Vagina (tissue), 2 donors: ENCODE results near the gene DLST. TPM values are rescaled to one million over a fixed set of nuclear protein-coding genes. Genes with fewer than 3 reads are reported as not detected.

ENCODE experiments used
- DNase-seq, 2 donors: peaks; one replicate each; pipeline ENCODE4 v3.0.0-alpha.2; 2017; ENCODE audit errors: extremely low spot score in 2 of 2
- H3K27ac ChIP-seq: fragments of 200-600 bp; sonication (generic); one replicate; pipeline ENCODE4 v1.5.1; 2019
- H3K27me3 ChIP-seq: fragments of 200-600 bp; sonication (generic); one replicate; pipeline ENCODE4 v1.5.1; 2019
- H3K36me3 ChIP-seq, 2 donors: fragments of 200-600 bp; sonication (generic); one replicate each; pipeline ENCODE4 v1.5.1; 2017 to 2019
- H3K4me1 ChIP-seq: fragments of 200-600 bp; sonication (generic); one replicate; pipeline ENCODE4 v1.5.1; 2019
- H3K4me3 ChIP-seq, 2 donors: fragments of 200-600 bp; sonication (generic); 1 replicate in 1 of 2; 2 replicates in 1 of 2; pipeline ENCODE4 v1.5.1; 2016 to 2019
- H3K9me3 ChIP-seq: fragments of 200-600 bp; sonication (generic); one replicate; pipeline ENCODE4 v1.5.1; 2019
- POLR2A ChIP-seq, 2 donors: fragments of 450-650 bp; IDR thresholded peaks; one replicate each; pipeline ENCODE4 v1.6.1; 2017; ENCODE audit warnings: antibody characterized with exemption in 2 of 2, mild to moderate bottlenecking in 2 of 2, moderate library complexity in 2 of 2
- POLR2AphosphoS5 ChIP-seq, 2 donors: sonication (generic); formaldehyde crosslinking; IDR thresholded peaks; one replicate each; pipeline ENCODE4 v1.9.0; 2017; ENCODE audit warnings: antibody characterized with exemption in 2 of 2, mild to moderate bottlenecking in 2 of 2, low read depth in 1 of 2; ENCODE audit not compliant: insufficient read depth in 1 of 2
- intact Hi-C: fragments of 100-400 bp; cut with DNase I; formaldehyde crosslinking; loops from one replicate; pipeline ENCODE4 v1.15.1; 2023
- total RNA-seq: library from RNA; depleted of rRNA; stranded (reverse); fragments of >200 nt; gene quantifications from one replicate; pipeline ENCODE4 v1.2.3, GENCODE V29; 2016
- TF ChIP-seq, protein P1 (sequence below), 3 experiments: fragments of 450-650 bp in 2 of 3; fragments of 200-600 bp in 1 of 3; sonication (generic) in 1 of 3; IDR thresholded peaks; one replicate each; pipeline ENCODE4 v1.5.1; 2017 to 2019; ENCODE audit warnings: antibody characterized with exemption in 3 of 3, mild to moderate bottlenecking in 2 of 3, moderate library complexity in 2 of 3

Gene DLST
- total RNA-seq, 1 donor from 2014 or later = 109 TPM

DNA sequence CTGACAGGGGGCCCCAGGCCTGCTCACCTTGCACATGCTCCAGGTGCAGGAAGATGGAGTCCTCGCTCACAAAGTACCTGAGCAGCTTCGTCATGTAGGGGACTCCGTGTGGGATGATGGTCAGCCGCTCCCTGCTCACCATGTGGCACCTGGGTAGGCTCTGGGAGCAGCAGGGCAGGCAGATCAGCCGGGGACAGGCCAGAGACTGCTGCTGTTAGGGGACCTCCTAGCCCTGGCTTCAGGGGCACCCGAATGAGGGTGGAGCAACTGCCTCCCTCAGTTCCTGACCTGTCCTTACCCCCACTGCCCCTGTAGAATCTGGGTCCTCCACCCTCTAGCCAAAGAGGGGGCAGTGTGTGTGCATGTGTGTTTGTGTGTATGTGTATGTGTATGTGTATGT is 29.5 kb downstream of the DLST start:
- no peaks in the 10 kb centered on the region for H3K36me3 ChIP-seq
- H3K9me3 ChIP-seq = no peaks in the 10 kb centered on the region
- H3K27ac ChIP-seq = no peak overlapping the region
- H3K27me3 ChIP-seq = no peaks in the 10 kb centered on the region
- H3K4me1 ChIP-seq = peaks cover 36% of the 10 kb centered on the region
- intact Hi-C loops = loop anchor here (10.0 kb wide), 1 partner anchor 174 kb away; no protein-coding TSS in a partner anchor
- DNase-seq = no peak
- H3K4me3 ChIP-seq = no peak overlapping the region
- TF ChIP-seq, protein P1, sequence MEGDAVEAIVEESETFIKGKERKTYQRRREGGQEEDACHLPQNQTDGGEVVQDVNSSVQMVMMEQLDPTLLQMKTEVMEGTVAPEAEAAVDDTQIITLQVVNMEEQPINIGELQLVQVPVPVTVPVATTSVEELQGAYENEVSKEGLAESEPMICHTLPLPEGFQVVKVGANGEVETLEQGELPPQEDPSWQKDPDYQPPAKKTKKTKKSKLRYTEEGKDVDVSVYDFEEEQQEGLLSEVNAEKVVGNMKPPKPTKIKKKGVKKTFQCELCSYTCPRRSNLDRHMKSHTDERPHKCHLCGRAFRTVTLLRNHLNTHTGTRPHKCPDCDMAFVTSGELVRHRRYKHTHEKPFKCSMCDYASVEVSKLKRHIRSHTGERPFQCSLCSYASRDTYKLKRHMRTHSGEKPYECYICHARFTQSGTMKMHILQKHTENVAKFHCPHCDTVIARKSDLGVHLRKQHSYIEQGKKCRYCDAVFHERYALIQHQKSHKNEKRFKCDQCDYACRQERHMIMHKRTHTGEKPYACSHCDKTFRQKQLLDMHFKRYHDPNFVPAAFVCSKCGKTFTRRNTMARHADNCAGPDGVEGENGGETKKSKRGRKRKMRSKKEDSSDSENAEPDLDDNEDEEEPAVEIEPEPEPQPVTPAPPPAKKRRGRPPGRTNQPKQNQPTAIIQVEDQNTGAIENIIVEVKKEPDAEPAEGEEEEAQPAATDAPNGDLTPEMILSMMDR (IDR thresholded peaks at IDR 0.05) = no peak
- TF ChIP-seq POLR2A (IDR thresholded peaks at IDR 0.05) (no peak), POLR2AphosphoS5 (IDR thresholded peaks at IDR 0.05; ENCODE audit: insufficient read depth in 1 of 2, low read depth in 1 of 2) (no peak)

DNA sequence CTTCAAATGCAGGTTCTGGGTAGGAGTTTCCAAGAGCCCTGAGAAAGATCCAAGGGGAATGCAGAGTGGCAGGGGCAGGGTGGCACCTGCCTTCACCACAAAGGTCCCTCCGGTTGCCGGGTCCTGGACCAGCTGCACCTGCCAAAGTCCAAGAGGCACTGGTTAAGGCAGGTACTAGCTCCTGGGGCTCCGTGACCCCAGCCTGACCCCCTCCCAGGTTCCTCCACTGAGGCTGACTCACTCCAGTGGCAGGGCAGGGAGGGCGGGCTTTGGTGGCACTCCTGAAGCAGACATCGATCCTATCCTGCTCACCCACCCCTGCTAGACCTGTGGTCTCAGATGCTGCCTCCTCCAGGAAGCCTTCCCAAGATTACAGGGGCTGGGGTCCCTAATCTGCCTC is 30.0 kb downstream of the DLST start:
- Histone ChIP-seq H3K4me1 (peaks cover 39% of the 10 kb centered on the region), H3K27ac (no peak overlapping the region), H3K27me3 (no peaks in the 10 kb centered on the region), H3K4me3 (no peak overlapping the region), H3K36me3 (no peaks in the 10 kb centered on the region), H3K9me3 (no peaks in the 10 kb centered on the region)
- no peak for DNase-seq
- intact Hi-C loops = loop anchor here (10.0 kb wide), 1 partner anchor 173 kb away; no protein-coding TSS in a partner anchor
- TF ChIP-seq POLR2AphosphoS5 (IDR thresholded peaks at IDR 0.05; ENCODE audit: insufficient read depth in 1 of 2, low read depth in 1 of 2) (no peak), POLR2A (IDR thresholded peaks at IDR 0.05) (no peak)
- TF ChIP-seq, protein P1 (IDR thresholded peaks at IDR 0.05) = no peak

DNA sequence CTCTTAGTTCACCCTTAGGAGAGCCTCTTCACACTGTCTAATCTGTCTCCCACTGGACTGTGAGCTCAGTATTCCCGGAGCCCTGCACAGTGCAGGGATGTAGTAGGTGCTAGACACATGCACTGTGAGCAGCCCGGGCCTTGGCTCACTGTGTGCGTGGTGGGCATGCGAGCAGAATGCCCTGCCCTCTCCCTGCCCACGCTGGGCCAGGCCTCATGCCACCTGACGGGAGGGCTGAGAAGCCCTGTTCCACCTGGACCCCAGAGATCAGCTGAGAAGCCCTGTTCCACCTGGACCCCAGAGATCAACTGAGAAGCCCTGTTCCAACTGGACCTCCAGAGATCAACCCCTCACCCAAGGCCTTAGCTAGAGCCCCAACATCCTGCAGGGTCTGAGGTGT is 30.4 kb downstream of the DLST start:
- TF ChIP-seq, protein P1 (IDR thresholded peaks at IDR 0.05) = no peak
- no peak for TF ChIP-seq POLR2AphosphoS5 (IDR thresholded peaks at IDR 0.05; ENCODE audit: insufficient read depth in 1 of 2, low read depth in 1 of 2)
- Histone ChIP-seq H3K36me3 (no peaks in the 10 kb centered on the region), H3K4me3 (no peak overlapping the region), H3K4me1 (peaks cover 39% of the 10 kb centered on the region), H3K27ac (no peak overlapping the region), H3K27me3 (no peaks in the 10 kb centered on the region), H3K9me3 (no peaks in the 10 kb centered on the region)
- intact Hi-C loops = loop anchor here (10.0 kb wide), 1 partner anchor 173 kb away; no protein-coding TSS in a partner anchor
- no peak for DNase-seq

DNA sequence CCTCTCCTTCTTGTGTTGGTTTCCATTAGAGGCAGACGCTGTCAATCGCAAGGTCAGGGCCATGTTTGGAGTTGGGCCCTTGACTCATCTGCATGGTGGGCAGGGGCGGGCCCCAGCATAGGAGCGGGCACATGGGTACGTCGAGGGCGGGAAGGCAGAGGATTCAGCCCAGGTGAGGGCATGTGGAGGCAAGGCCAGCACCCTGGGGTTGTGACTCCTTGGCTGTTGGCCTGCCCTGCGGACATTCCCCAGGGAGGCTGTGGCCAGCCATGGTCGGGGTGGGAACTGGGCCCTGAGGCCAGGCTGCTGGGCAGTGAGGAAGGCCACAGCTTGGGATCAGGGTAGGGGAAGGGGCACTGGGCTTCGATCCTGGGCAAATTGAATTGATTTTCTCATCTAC is 31.1 kb downstream of the DLST start:
- Histone ChIP-seq H3K4me1 (peaks cover 39% of the 10 kb centered on the region), H3K27me3 (no peaks in the 10 kb centered on the region), H3K27ac (no peak overlapping the region), H3K9me3 (no peaks in the 10 kb centered on the region), H3K36me3 (no peaks in the 10 kb centered on the region), H3K4me3 (no peak overlapping the region)
- TF ChIP-seq, protein P1 (IDR thresholded peaks at IDR 0.05) = no peak
- no peak for TF ChIP-seq POLR2A (IDR thresholded peaks at IDR 0.05)
- TF ChIP-seq POLR2AphosphoS5 (IDR thresholded peaks at IDR 0.05; ENCODE audit: insufficient read depth in 1 of 2, low read depth in 1 of 2) = no peak
- intact Hi-C loops = loop anchor here (10.0 kb wide), 1 partner anchor 172 kb away; no protein-coding TSS in a partner anchor
- DNase-seq = no peak

DNA sequence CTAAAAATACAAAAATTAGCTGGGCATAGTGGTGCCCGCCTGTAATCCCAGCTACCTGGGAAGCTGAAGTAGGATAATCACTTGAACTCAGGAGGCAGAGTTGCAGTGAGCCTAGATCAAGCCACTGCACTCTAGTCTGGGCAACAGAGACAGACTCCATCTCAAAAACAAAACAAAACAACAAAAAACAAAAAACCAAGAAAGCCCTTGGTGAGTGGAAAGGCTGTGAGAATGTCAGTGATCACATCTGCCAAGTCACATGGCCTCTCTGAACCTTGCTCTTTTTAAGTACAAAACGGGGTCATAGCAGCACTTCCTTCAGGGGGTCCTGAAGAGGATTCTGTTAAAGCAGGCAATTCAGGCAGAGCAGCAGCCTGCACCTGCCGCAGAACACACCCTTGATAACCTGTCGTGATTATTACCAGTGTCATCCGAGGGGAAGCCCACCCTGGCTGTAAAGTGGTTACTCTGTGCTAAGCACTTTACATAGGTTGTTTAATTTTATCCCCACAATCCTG is 31.7 kb downstream of the DLST start:
- Histone ChIP-seq H3K9me3 (no peaks in the 10 kb centered on the region), H3K27me3 (no peaks in the 10 kb centered on the region), H3K27ac (no peak overlapping the region), H3K4me1 (peaks cover 41% of the 10 kb centered on the region), H3K36me3 (no peaks in the 10 kb centered on the region), H3K4me3 (no peak overlapping the region)
- TF ChIP-seq POLR2A (IDR thresholded peaks at IDR 0.05) = no peak
- no peak for TF ChIP-seq POLR2AphosphoS5 (IDR thresholded peaks at IDR 0.05; ENCODE audit: insufficient read depth in 1 of 2, low read depth in 1 of 2)
- TF ChIP-seq, protein P1 (IDR thresholded peaks at IDR 0.05) = no peak
- intact Hi-C loops = loop anchor here (10.0 kb wide), 1 partner anchor 171 kb away; no protein-coding TSS in a partner anchor
- DNase-seq = no peak
